A172 (cell line): ENCODE measurements around the gene NDUFA6. TPM values are rescaled to one million over a fixed set of nuclear protein-coding genes. Genes with fewer than 3 reads are reported as not detected.

Experiments used
- DNase-seq: peaks from one replicate; pipeline ENCODE4 v3.0.0-alpha.2; 2015; ENCODE audit warnings: low spot score
- total RNA-seq: library from RNA; depleted of rRNA; stranded (reverse); fragments of >200 nt; shearing (Covaris generic); gene quantifications from 2 replicates; pipeline ENCODE4 v1.2.3, GENCODE V29; 2014

The NDUFA6 gene
- total RNA-seq, 1 experiment from 2014 or later: 80.7 TPM

DNA sequence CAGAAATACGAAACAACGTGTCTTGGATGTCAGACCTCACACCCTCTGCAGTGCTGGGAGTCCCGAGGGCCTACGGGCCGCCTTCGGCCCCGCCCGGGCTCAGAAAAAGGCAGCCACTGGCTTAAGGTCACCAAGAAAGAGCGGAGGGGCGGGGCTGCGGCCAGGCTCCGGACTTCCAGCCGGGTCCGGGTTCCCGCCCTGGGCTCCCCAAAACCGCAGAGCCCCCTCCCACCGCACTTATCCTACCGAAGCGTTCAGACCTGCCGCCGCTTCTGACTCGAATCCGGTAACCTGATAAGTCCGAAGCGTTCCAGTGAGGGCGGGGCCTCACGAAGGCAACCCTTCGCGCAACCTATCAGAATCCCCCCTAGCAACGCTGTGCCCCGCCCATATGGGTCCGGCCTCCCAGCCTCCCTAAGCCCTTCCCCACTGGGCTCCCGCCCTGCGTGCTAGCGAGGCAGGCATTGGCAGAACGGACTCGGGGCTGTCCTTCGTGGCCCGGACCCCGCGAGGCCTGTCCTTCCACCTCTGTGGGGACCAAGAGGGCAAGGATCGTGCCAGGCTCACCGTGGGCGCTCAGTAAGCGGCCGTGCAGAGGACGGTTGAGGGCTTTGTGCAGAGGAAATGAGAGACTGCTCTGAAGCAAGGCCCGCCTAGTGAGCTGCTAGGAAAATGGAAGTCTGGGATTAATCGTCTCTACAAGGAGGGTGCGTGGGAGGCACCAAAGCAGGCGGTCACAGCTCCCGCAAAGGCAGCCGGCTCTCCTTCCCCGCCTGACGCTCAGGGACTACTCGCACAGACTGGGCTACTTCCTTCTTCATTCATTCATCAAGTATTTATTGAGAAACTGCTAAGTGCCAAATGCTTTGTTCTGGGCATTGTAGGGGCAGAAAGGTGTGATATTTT lies 19.8 kb downstream of the NDUFA6 start, which contains the start of gene NAGA:
Gene NAGA (minus strand): TSS at position 296 of the 906 bp plus-strand sequence. CDS start 515 bp downstream, outside the sequence.
- DNase-seq: peak; percentile 89

DNA sequence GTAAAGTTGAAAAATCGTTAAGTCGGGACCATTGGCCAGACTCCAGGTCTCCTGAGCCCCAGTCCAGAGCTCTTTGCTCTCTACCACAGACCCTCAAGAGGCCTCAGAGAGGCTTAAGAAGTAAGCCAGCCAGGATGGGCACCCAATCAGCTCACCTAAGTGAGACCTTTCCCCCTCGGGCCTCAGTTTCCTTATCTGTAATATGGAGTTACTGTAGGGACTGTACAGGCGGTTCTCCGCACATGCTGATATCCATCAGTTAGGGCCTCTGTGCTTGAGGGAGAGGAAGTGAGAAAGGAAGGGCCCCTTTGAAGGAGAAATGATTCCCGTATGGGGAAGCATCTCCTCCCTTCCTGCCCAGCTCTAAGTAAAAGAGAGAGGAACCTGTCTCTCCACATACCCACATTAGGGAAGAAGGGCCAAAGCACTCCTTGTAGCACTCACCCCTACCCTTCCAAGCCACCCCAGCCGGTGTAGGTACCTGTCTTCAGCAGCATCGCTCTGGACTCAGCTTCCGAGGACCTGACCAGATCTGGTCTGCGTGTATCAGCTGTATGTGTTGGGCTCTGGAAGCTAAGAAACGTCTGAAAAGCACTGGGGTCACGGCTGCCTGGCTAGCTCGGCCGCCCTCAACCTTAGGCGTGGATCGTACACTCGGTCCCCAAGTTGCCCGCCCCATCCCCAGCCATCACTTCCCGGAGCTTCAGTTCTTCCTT lies 20.6 kb downstream of the NDUFA6 start:
- no peak for DNase-seq

DNA sequence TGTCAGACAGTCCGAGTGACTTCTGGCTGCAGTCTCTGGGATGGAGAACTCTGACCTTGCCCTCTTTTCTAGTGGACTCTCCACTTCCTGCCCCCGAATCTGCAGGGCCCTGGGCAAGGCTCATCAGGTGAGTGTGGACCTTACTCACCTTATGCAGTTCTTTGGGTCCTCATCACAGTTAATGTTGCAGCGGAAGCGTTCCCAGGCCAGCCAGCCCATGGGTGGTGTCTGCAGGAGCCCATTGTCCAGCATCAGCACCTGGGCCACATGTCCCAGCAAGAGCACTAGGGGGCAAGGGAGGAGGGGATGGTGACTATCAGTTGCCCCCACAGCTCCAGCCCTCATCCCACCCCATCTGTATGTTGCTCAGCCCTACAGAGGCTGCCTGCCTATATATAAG lies 22.3 kb downstream of the NDUFA6 start:
- no peak for DNase-seq

DNA sequence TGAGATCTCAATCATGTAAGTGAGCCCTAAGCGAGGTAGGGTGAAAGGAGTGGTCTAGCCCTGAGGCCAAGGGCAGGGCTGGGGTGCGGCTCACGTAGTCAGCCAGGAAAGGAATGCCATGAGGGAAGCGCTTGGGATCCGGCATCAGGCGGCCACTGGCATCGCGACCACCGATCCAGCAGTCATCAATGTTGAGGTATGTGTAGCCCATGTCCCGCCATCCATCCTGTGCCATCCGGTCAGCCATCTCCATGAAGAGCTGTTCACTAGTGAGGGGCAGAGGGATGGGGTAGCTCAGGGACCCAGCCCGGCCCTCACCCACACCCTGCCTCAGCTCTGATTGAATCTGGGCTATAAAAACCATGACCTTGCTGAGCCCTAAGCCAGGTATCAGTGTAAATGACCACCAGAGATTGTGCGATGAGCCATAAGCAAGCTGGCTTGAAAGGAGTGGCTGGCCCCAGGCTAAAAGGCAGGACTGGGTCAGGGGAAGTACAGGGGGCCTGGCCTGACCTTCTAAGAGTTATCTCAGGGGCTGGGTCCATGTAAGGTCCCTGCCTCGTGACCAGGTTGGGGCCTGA lies 22.8 kb downstream of the NDUFA6 start:
- DNase-seq: no peak

DNA sequence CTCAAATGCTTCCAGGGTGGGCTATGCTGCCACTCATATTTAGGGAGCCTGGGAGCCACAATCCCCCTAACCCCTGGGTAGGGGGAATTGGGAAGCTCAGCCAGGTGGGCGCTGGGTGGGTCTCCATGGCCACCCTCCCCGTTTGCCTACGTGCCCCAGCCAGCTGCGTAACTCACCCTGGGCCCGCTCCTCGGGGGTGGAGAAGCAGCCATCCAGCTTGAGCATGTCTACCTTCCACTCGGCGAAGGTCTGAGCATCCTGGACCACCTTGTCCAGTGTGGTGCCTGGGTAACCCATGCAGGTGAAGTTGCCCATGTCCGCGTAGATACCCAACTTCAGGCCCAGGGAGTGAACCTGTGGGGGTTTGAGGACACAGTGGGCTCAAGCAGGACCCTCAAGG lies 23.6 kb downstream of the NDUFA6 start:
- DNase-seq: no peak

DNA sequence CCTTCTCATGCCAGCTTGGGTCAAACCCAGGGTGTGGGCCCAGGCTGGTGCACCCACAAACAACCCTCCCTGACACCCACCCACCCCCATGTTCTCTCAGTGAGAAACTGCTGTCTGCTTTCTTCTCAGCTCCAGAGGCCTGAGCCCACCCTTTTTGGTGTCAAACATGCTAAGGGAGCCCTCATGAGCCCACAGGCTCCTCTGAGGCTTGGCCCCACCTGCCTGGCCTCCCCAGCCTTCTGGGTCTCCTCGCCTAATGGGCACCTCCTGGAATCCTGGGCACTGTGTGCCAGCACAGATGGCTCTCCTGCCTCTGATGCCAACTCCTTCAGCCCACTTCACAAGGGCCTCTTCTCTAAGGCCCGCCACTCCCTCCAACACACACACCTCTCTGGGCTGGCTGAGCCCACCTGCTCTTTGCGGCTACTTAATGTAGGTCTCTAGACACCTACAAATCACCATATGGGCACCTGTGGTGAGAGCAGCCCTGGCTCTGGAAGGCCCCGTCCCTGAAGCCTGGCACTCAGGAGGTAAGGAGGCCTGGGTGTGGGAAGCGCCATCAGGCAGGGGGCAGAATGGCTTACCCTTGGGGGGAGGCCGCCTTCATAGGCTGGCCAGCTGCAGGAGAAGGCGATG lies 24.3 kb downstream of the NDUFA6 start:
- DNase-seq: no peak

DNA sequence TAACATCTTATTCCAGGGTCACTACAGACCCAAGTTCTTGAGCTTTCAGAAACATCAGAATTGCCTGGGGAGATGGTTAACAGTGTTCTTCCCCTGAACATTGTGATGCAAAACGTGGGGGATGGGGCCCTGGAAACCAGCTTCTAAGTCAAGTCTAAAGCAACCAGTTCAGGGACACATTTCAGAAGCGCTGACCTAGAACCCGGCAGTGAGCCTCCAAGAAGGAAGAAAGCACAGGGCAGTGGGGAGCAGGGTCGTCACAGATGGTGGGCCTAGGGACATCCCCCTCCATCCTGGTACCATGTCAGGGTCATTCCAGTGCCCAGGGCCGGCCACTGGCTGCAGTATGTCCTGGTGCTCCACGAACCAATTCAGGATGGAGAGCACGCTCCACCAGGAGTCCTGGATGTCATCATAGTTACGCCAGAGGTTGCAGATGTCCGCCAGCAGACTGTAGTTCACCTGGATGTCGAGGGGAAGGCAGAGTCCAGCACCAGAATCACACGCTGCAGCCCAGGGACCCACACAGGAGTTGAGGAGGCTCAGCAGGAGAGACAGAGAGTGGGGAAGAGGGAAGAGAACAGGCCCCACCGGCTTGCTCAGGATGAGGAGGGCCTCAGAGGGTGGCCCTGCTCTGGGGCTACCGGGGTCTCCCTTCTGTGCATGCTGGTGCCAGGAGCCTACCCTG lies 25.0 kb downstream of the NDUFA6 start:
- no peak for DNase-seq

DNA sequence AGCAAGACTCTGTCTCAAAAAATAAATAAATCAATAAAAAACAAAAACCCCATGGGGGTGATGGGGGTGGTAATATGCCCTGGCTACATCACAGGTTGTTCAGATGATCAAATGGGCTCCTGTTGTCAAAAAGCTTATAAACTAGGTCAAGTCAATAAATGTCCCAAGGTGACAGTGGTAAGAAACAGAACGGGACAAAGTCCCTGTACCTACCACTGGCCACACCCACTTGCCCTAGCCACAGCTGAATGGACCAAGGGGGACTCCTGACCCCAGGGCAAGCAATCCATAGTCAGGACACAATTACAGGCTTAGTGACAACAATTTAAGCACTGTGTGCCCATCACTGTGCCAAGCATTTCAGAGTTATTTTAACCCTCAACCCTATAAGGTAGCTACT lies 25.9 kb downstream of the NDUFA6 start:
- DNase-seq: no peak

DNA sequence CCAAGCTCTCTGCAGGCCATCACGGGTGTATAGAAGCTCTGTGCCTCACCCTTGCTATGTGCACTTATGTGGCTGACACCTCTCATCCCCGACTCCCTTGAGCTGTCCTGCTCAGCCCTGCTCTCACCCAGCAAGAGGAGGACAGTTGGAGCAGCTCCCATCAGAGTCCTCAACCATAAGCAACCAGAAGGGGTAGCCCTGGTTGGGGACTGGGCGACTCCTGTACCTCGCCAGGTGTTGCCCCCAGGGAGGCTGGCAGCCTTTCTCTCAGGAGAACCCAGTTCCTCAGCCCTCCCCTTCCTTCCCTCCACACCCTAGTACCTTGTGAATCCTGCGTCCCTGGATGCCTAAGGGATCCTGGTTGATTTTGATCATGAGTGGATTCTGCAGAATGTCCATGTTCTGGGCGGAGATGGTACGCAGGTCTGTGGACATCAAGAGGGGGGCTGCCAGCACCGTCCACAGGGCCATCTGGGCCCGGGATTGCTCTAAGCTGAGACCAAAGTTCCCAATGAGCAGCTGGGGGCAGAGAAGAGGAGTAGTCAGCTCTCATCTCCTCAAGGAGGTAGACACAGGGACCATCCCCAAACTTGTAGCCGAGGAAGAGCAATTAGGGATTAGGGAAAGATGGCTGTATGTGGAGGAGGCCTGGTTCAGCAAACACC lies 27.9 kb downstream of the NDUFA6 start:
- no peak for DNase-seq

DNA sequence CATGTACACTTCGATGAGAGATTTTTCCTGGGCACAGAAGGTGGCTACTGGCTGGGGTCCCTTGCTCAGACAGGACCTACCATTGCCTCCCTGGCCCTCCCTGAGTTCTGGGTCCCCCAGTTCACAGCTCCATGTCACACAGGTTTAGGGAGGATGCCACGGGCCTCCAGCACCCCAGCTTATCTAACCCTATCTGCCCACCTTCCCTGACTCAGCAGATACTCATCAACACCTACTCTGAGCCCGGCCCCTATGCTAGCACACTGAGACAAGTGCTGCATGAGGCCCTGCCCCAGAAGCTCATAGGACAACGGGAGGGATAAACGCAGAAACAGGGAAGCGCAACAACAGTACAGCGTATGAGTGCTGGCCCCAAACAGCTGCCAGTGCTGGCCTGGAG lies 29.5 kb downstream of the NDUFA6 start:
- DNase-seq: no peak

DNA sequence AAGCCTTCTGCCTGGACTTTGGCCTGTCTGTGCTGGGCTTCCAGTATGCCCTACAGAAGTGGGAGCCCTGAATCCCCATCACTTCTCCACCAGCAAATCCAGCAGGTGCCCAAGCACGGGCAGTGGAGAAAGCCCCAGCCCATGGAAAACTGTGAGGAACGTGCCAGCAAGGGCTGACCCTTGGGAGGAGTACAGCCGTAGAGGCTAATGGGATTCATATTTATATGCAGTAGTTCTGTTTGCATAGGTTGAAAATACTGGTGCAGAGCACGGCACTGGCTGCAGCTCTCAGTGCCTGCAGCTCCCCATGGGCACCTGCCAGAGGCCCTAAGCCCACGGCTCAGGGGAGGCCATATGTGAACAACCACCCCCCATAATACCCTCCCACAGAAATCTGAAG lies 30.1 kb downstream of the NDUFA6 start:
- DNase-seq: no peak

DNA sequence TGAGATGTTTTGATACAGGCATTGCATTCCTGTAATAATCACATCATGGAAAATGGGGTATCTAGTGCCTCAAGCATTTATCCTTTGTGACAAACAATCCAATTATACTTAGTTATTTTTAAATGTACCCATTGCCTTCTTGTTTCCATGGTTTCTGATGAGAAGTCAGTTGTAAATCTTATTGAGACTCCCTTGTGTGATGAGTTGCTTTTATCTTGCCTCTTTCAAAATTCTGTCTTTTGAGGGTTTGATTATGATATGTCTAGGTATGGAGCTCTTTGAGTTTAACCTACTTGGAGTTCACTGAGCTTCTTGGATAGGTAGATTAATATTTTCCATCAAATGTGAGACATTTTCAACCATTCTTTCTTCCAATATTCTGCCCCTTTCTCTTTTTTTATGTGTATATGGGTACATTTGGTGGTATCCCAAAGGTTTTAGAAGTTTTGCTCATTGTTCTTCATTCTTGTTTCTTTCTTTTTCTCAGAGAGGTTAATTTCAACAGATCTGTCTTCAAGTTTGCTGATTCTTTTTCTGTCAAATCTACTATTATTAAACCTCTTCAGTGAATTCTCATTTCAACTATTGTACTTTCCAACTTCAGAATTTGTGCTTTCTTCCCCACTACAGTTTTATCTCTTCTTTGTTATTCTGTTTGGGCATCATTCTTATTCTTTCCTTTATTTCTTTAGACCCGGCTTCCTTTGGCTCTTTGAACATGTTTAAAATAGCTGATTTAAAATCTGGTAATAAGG lies 33.6 kb downstream of the NDUFA6 start:
- no peak for DNase-seq

DNA sequence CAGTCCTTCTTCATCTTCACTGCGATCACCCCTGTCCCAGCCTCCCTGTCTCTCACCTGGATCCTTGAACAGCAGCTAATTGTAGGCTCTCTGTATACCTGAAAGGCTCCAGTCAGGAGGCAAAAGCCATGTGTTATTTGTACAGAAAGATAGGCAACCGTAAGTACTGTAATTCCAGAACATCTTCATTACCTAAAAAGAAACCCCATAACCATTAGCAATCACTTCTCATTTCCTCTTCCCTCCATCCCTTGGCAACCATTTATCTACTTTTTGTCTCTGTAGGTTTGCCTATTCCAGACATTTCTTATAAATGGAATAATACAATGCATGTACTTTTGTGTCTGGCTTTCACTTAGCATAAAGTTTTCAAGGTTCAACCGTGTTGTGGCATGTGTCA lies 37.8 kb downstream of the NDUFA6 start:
- DNase-seq: no peak

DNA sequence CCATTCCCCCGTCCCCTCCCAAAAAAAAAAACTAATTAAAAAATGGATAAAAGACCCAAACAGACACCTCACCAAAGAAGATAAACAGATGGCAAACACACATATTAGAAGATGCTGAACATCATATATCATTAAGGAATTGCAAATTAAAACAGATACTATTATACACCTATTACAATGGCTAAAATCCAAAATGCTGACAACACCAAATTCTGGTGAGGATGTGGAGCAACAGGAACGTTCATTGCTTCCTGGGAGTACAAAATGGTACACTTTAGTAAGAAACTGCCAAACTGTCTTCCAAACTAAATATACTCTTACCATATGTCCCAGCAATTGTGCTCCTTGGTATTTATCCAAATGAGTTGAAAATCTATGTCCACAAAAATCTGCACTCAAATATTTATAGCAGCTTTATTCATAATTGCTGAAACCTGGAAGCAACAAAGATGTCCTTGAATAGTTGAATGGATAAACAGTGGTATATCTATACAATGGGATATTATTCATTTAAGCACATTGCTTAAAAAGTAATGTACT lies 39.9 kb downstream of the NDUFA6 start:
- no peak for DNase-seq

DNA sequence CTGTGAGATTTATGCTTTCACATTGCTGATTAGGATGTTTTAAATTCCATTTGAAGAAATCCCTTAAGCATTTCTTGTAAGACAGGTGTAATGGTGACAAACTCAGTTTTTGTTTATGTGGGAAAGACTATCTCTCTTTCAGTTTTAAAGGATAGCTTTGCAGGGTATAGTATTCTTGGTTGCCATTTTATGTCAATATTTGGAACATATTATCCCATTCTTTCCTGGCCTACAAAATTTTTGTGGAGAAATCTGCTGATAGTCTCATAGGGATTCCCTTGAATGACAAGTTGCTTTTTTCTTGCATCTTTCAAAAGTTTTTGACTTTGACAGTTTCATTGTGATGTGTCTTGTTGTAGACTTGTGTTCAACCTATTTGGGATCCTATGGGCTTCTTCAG lies 48.8 kb downstream of the NDUFA6 start:
- DNase-seq: no peak

DNA sequence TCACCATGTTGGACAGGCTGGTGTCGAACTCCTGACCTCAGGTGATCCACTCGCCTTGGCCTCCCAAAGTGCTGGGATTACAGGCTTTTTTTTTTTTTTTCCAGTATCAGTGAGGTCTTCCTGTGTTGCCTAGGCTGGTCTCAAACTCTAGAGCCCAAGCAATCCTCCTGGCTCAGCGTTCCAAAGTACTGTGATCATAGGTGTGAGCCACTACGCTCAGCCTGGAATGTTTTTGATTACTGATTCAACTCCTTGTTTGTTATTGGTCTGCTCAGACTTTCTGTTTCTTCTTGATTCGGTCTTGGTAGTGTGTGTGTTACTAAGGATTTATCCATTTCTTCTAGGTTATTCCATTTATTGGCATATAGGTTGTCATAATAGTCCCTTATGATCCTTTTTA lies 51.3 kb downstream of the NDUFA6 start:
- DNase-seq: no peak
